Smooth muscle cell (in vitro differentiated cells): ENCODE results near the gene TYRO3. TPM values are rescaled to one million over a fixed set of nuclear protein-coding genes. Genes with fewer than 3 reads are reported as not detected.

Experiments used
- DNase-seq: peaks from one replicate; lab custom pipeline; 2025; ENCODE audit not compliant: unreplicated experiment; lab: John Stamatoyannopoulos, UW
- H2AFZ ChIP-seq: fragments of 200-600 bp; sonication (generic); 2 replicates; pipeline ENCODE4 v1.6.0; 2016; ENCODE audit warnings: antibody characterized with exemption, low read depth, mild to moderate bottlenecking
- H3F3A ChIP-seq: fragments of 200-600 bp; sonication (generic); 2 replicates; pipeline ENCODE4 v1.6.0; 2017; ENCODE audit warnings: antibody characterized with exemption, low read depth
- H3K27ac ChIP-seq: fragments of 200-600 bp; sonication (generic); 2 replicates; pipeline ENCODE4 v1.5.1; 2016; ENCODE audit warnings: low read depth, mild to moderate bottlenecking
- H3K27me3 ChIP-seq: fragments of 200-600 bp; sonication (generic); 2 replicates; pipeline ENCODE4 v1.6.1; 2016; ENCODE audit warnings: low read depth, mild to moderate bottlenecking
- H3K36me3 ChIP-seq: fragments of 200-600 bp; sonication (generic); 2 replicates; pipeline ENCODE4 v1.5.1; 2016; ENCODE audit warnings: low read depth
- H3K4me1 ChIP-seq: fragments of 200-600 bp; sonication (generic); 2 replicates; pipeline ENCODE4 v1.5.1; 2016; ENCODE audit warnings: low read depth
- H3K4me2 ChIP-seq: fragments of 200-600 bp; sonication (generic); 2 replicates; pipeline ENCODE4 v1.6.0; 2016; ENCODE audit warnings: mild to moderate bottlenecking
- H3K4me3 ChIP-seq: fragments of 200-600 bp; sonication (generic); 2 replicates; pipeline ENCODE4 v1.5.1; 2016; ENCODE audit warnings: mild to moderate bottlenecking
- H3K79me2 ChIP-seq: fragments of 200-600 bp; sonication (generic); 2 replicates; pipeline ENCODE4 v1.6.0; 2016; ENCODE audit warnings: low read depth, mild to moderate bottlenecking
- H3K9ac ChIP-seq: fragments of 200-600 bp; sonication (generic); 2 replicates; pipeline ENCODE4 v1.6.0; 2016; ENCODE audit warnings: low read depth
- H3K9me3 ChIP-seq: fragments of 200-600 bp; sonication (generic); replicated peaks from 2 replicates; pipeline ENCODE4 v1.5.1; 2016; ENCODE audit warnings: low read depth
- H4K20me1 ChIP-seq: fragments of 200-600 bp; sonication (generic); 2 replicates; pipeline ENCODE4 v1.6.0; 2016; ENCODE audit warnings: low read depth
- WGBS: methylation state at CpG from one replicate; pipeline ENCODE4 v1.1.7; 2016; ENCODE audit warnings: low lambda C conversion rate; 5-methylcytosine and 5-hydroxymethylcytosine counted together
- polyA plus RNA-seq: library from polyadenylated mRNA; unstranded; fragments of >200 nt; fragmentation: Nextera tagmentation; extraction: Ambion mirVana; gene quantifications from 2 replicates; pipeline ENCODE4 v1.2.1, GENCODE V29; 2016
- total RNA-seq: library from RNA; depleted of rRNA; stranded (reverse); fragments of >200 nt; gene quantifications from 2 replicates; pipeline ENCODE4 v1.2.3, GENCODE V29; 2014
- TF ChIP-seq, protein P1 (sequence below): fragments of 200-600 bp; sonication (generic); IDR thresholded peaks from 2 replicates; pipeline ENCODE4 v1.5.1; 2017; ENCODE audit warnings: borderline replicate concordance, mild to moderate bottlenecking, antibody characterized with exemption; ENCODE audit not compliant: insufficient read depth, poor library complexity, severe bottlenecking

TYRO3 gene
- total and polyA plus RNA-seq, 2 experiments from 2014 or later: 11.5 to 20.5 TPM

DNA sequence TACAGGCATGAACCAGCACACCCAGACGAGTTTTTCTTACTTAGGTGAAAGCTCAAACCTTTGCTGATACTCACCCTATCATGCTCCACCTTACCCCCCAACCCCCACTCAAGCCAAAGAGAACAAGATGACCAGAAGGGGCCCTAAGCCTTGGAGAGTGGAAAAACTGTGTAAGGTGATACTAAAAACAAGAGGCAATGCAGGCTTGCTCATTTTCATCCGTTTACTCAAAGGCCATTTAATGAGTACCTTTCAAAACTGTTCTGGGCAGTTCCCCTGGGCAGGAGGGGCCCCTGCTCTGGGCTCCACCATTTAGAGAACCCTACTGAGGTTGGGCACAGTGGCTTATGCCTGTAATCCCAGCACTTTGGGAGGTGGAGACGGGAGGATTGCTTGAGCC is 6.7 kb downstream of the TYRO3 start:
- TF ChIP-seq, protein P1, sequence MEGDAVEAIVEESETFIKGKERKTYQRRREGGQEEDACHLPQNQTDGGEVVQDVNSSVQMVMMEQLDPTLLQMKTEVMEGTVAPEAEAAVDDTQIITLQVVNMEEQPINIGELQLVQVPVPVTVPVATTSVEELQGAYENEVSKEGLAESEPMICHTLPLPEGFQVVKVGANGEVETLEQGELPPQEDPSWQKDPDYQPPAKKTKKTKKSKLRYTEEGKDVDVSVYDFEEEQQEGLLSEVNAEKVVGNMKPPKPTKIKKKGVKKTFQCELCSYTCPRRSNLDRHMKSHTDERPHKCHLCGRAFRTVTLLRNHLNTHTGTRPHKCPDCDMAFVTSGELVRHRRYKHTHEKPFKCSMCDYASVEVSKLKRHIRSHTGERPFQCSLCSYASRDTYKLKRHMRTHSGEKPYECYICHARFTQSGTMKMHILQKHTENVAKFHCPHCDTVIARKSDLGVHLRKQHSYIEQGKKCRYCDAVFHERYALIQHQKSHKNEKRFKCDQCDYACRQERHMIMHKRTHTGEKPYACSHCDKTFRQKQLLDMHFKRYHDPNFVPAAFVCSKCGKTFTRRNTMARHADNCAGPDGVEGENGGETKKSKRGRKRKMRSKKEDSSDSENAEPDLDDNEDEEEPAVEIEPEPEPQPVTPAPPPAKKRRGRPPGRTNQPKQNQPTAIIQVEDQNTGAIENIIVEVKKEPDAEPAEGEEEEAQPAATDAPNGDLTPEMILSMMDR: no peak
- Histone ChIP-seq H3K27ac (no peak overlapping the region), H2AFZ (no peak overlapping the region), H3F3A (peaks cover 7% of the 10 kb centered on the region), H3K4me2 (no peak overlapping the region), H3K4me3 (no peak overlapping the region), H3K79me2 (no peaks in the 10 kb centered on the region), H3K36me3 (no peaks in the 10 kb centered on the region), H3K9me3 (no peaks in the 10 kb centered on the region), H4K20me1 (no peaks in the 10 kb centered on the region), H3K4me1 (peaks cover 72% of the 10 kb centered on the region), H3K9ac (no peak overlapping the region), H3K27me3 (no peaks in the 10 kb centered on the region)
- DNase-seq: no peak
- WGBS: 68% methylated on average over 3 of the region's 3 CpGs

DNA sequence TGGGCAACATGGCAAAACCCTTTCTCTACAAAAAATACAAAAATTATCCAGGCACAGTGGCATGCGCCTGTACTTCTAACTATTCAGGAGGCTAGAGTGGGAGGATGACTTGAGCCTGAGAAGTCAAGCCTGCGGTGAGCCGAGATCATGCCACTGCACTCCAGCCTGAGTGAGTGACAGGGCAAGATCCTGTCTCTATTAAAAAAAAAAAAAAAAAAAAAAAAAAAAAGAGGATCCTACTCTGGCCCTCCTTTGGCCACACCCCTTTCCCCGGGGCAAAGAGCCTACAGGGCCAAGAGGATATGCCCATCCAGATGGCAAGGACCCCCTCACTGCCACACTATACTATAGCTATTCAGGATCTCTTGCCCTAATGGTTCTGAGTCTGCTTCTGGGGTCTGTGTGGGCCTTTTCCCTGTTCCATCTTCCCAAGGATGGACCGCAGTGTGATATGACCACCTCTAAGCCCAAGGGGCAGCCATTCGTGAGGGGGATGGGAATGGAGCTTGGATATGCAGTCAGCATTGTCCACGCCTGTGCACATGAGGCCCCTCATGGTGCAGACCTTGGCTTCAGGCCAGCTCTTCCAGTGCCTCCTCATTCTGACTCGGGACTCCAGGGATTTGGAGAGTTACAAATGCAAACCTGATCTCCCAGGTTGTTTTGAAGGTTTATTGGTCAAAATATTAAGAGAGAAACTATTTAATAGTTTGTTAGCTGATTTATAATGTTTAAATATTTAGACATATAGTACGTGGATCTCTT is 7.3 kb downstream of the TYRO3 start:
- Histone ChIP-seq H3K4me2 (no peak overlapping the region), H3K27ac (no peak overlapping the region)
- TF ChIP-seq, protein P1: no peak

DNA sequence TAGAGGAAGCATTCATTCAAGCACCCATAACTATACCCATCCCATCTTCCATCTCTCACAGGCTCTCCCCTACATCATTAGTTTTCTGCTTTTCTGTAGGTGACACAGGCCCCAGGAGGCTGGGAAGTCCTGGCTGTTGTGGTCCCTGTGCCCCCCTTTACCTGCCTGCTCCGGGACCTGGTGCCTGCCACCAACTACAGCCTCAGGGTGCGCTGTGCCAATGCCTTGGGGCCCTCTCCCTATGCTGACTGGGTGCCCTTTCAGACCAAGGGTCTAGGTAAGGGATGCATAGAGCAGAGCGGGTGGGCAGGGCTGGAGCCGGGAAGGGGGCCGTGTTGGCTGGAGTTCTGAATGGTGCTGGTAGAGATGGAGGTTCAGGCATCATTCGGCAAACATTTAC is 8.2 kb downstream of the TYRO3 start:
- Histone ChIP-seq H3K27ac (no peak overlapping the region), H3F3A (peaks cover 7% of the 10 kb centered on the region), H3K27me3 (no peaks in the 10 kb centered on the region), H3K4me3 (no peak overlapping the region), H3K9me3 (no peaks in the 10 kb centered on the region), H2AFZ (no peak overlapping the region), H3K9ac (no peak overlapping the region), H3K4me1 (peaks cover 61% of the 10 kb centered on the region), H3K36me3 (no peaks in the 10 kb centered on the region), H4K20me1 (no peaks in the 10 kb centered on the region), H3K4me2 (no peak overlapping the region), H3K79me2 (no peaks in the 10 kb centered on the region)
- 97% methylated on average over 6 of the region's 6 CpGs for WGBS
- DNase-seq: no peak
- TF ChIP-seq, protein P1: no peak

More for the DNA sequence above, 7.3 kb downstream of the TYRO3 start:
- Histone ChIP-seq H3K4me3 (no peak overlapping the region), H3F3A (peaks cover 7% of the 10 kb centered on the region), H3K9me3 (no peaks in the 10 kb centered on the region), H2AFZ (no peak overlapping the region), H3K4me1 (peaks cover 70% of the 10 kb centered on the region), H4K20me1 (no peaks in the 10 kb centered on the region), H3K36me3 (no peaks in the 10 kb centered on the region), H3K79me2 (no peaks in the 10 kb centered on the region), H3K9ac (no peak overlapping the region), H3K27me3 (no peaks in the 10 kb centered on the region)
- 70% methylated on average over 9 of the region's 9 CpGs for WGBS
- DNase-seq: no peak

DNA sequence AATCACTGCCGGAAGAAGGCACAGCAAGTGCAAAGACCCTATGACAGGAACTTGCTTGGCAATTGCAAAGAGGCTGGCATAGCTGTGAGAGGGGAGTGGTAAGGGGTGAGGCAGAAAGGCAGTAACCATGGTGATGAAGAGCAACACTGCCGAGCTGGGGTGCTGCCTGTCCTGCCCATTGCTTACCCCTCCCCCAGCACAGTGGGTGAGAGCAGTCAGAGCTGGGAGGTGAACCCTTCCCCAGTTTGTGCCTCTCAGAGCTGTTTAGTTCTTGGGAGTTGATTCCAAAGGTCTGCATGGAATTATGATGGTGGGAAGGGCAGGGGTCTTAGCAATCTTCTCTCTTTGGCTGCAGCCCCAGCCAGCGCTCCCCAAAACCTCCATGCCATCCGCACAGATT is 8.8 kb downstream of the TYRO3 start:
- Histone ChIP-seq H2AFZ (no peak overlapping the region), H3K9ac (no peak overlapping the region), H3K27ac (no peak overlapping the region), H3K4me2 (peak overlapping the region; percentile 78), H3K27me3 (no peaks in the 10 kb centered on the region), H3K36me3 (no peaks in the 10 kb centered on the region), H3K79me2 (no peaks in the 10 kb centered on the region), H3K4me1 (peaks cover 55% of the 10 kb centered on the region), H3K9me3 (no peaks in the 10 kb centered on the region), H3F3A (peaks cover 4% of the 10 kb centered on the region), H4K20me1 (no peaks in the 10 kb centered on the region), H3K4me3 (no peak overlapping the region)
- WGBS: 76% methylated on average over 4 of the region's 4 CpGs
- TF ChIP-seq, protein P1: no peak
- DNase-seq: no peak
